ENCODE results near the gene THSD4.
"Not testable (repeated sequence)": the region's sequence is repeated elsewhere in the genome, so short reads cannot be mapped to it uniquely, and the experiment has no call there.

THSD4 gene

GRCh38 chr15:71121442-71121841, 6.2 kb downstream of the THSD4 start:
- DNase-seq (ENCODE audit: low read depth in 2 of 2), result no peak

- no peak for DNase-seq (ENCODE audit: low read depth in 2 of 2)
These were observed 9.9 kb downstream of the THSD4 start for GRCh38 chr15:71124937-71125790.

GRCh38 chr15:71125831-71126450, 10.7 kb downstream of the THSD4 start:
- DNase-seq (ENCODE audit: low read depth in 2 of 2), result no peak

GRCh38 chr15:71127083-71127482, 11.8 kb downstream of the THSD4 start:
- DNase-seq (ENCODE audit: low read depth in 2 of 2), result no peak

GRCh38 chr15:71128159-71128558, 12.9 kb downstream of the THSD4 start:
- not testable (repeated sequence) for DNase-seq (ENCODE audit: low read depth in 2 of 2)

- no peak for DNase-seq (ENCODE audit: low read depth in 2 of 2)
These were observed 13.8 kb downstream of the THSD4 start for GRCh38 chr15:71128939-71129562.

GRCh38 chr15:71129669-71130068, 14.4 kb downstream of the THSD4 start:
- DNase-seq (ENCODE audit: low read depth in 2 of 2), result no peak

- no peak for DNase-seq (ENCODE audit: low read depth in 2 of 2)
These were observed 16.5 kb downstream of the THSD4 start for GRCh38 chr15:71131601-71132362.

GRCh38 chr15:71133747-71134472, 18.6 kb downstream of the THSD4 start:
- no peak for DNase-seq (ENCODE audit: low read depth in 2 of 2)

- peak; percentile 68 to 73 for DNase-seq (ENCODE audit: low read depth in 2 of 2)
These were observed 21.0 kb downstream of the THSD4 start for GRCh38 chr15:71136159-71136783.

- DNase-seq (ENCODE audit: low read depth in 2 of 2), result no peak
These were observed 21.7 kb downstream of the THSD4 start for GRCh38 chr15:71136793-71137518.

GRCh38 chr15:71138473-71138872, 23.2 kb downstream of the THSD4 start:
- no peak for DNase-seq (ENCODE audit: low read depth in 2 of 2)

GRCh38 chr15:71139241-71139640, 24.0 kb downstream of the THSD4 start:
- no peak for DNase-seq (ENCODE audit: low read depth in 2 of 2)

GRCh38 chr15:71141572-71141971, 26.3 kb downstream of the THSD4 start:
- DNase-seq (ENCODE audit: low read depth in 2 of 2), result no peak

GRCh38 chr15:71142780-71143179, 27.5 kb downstream of the THSD4 start:
- no peak for DNase-seq (ENCODE audit: low read depth in 2 of 2)

- DNase-seq (ENCODE audit: low read depth in 2 of 2), result no peak
These were observed 28.4 kb downstream of the THSD4 start for GRCh38 chr15:71143373-71144310.

GRCh38 chr15:71145648-71146047, 30.4 kb downstream of the THSD4 start:
- no peak for DNase-seq (ENCODE audit: low read depth in 2 of 2)

- DNase-seq (ENCODE audit: low read depth in 2 of 2), result no peak
These were observed 31.3 kb downstream of the THSD4 start for GRCh38 chr15:71146580-71146982.

GRCh38 chr15:71148048-71148447, 32.8 kb downstream of the THSD4 start:
- no peak for DNase-seq (ENCODE audit: low read depth in 2 of 2)

Measured in fibroblast of skin of left biceps (primary cell).